HFFc6 (cell line): ENCODE measurements around the gene SIL1. TPM values are rescaled to one million over a fixed set of nuclear protein-coding genes. Genes with fewer than 3 reads are reported as not detected.

Experiments used
- DNase-seq: peaks from one replicate; pipeline ENCODE4 v3.0.0-alpha.2; 2018
- H3K27ac Mint-ChIP-seq: 2 replicates; pipeline ENCODE4 v1.8.0; 2020; ENCODE audit warnings: mild to moderate bottlenecking, mixed read lengths
- H3K27me3 Mint-ChIP-seq: 2 replicates; pipeline ENCODE4 v1.8.0; 2021; ENCODE audit warnings: mild to moderate bottlenecking, moderate library complexity, mixed read lengths; ENCODE audit not compliant: insufficient read depth
- H3K36me3 Mint-ChIP-seq: 2 replicates; pipeline ENCODE4 v1.8.0; 2021; ENCODE audit warnings: low read depth, mixed read lengths
- H3K4me1 Mint-ChIP-seq: 2 replicates; pipeline ENCODE4 v1.8.0; 2020; ENCODE audit warnings: low read depth, mixed read lengths
- H3K4me3 Mint-ChIP-seq: 2 replicates; pipeline ENCODE4 v1.8.0; 2020; ENCODE audit warnings: mild to moderate bottlenecking, moderate library complexity, mixed read lengths
- H3K9me3 Mint-ChIP-seq: 2 replicates; pipeline ENCODE4 v1.8.0; 2020; ENCODE audit warnings: mild to moderate bottlenecking, mixed read lengths
- CTCF ChIP-seq: fragments of 200-600 bp; sonication (generic); IDR thresholded peaks from 2 replicates; pipeline ENCODE4 v1.5.0; 2021; ENCODE audit warnings: antibody characterized with exemption, mild to moderate bottlenecking
- total RNA-seq, 6 experiments: library from RNA; stranded (reverse); fragmentation: NEBNext Ultra II Directional; extraction: Animal tissue kit (Norgen Biotek cat#: 25700); gene quantifications; 2 replicates in 1 of 6; 3 replicates in 5 of 6; pipeline ENCODE4 v1.2.3, GENCODE V29; 2021

SIL1 gene
- total RNA-seq, 6 experiments from 2014 or later, result 64.7 to 84.7 (median 78.7) TPM

GRCh38 chr5:139105621-139106071 is 92.5 kb downstream of the SIL1 start:
- no peaks in the 10 kb centered on the region for H3K9me3 Mint-ChIP-seq
- no peak for TF ChIP-seq CTCF
- H3K27ac Mint-ChIP-seq, result no peak overlapping the region
- peaks cover 36% of the 10 kb centered on the region for H3K4me1 Mint-ChIP-seq
- no peak for DNase-seq
- H3K27me3 Mint-ChIP-seq, result no peaks in the 10 kb centered on the region; the same call in 1 of the 2 replicates
- no peaks in the 10 kb centered on the region for H3K36me3 Mint-ChIP-seq
- H3K4me3 Mint-ChIP-seq, result no peak overlapping the region

- peaks cover 42% of the 10 kb centered on the region for H3K4me1 Mint-ChIP-seq
- no peaks in the 10 kb centered on the region; the same call in 1 of the 2 replicates for H3K27me3 Mint-ChIP-seq
- no peaks in the 10 kb centered on the region for H3K36me3 Mint-ChIP-seq
- H3K4me3 Mint-ChIP-seq, result peak overlapping the region; percentile 45; the same call in 1 of the 2 replicates
- H3K9me3 Mint-ChIP-seq, result no peaks in the 10 kb centered on the region
- H3K27ac Mint-ChIP-seq, result peak overlapping the region; percentile 69; the same call in 1 of the 2 replicates
- TF ChIP-seq CTCF, result no peak
- DNase-seq, result peak; percentile 22
Measured at GRCh38 chr5:139104577-139105276, 93.4 kb downstream of the SIL1 start.

GRCh38 chr5:139103762-139104161 is 94.4 kb downstream of the SIL1 start:
- H3K36me3 Mint-ChIP-seq, result no peaks in the 10 kb centered on the region
- no peak for DNase-seq
- H3K4me1 Mint-ChIP-seq, result peaks cover 33% of the 10 kb centered on the region
- no peaks in the 10 kb centered on the region for H3K9me3 Mint-ChIP-seq
- no peak overlapping the region for H3K4me3 Mint-ChIP-seq
- H3K27me3 Mint-ChIP-seq, result no peaks in the 10 kb centered on the region; the same call in 1 of the 2 replicates
- no peak for TF ChIP-seq CTCF
- H3K27ac Mint-ChIP-seq, result no peak overlapping the region

- H3K9me3 Mint-ChIP-seq, result no peaks in the 10 kb centered on the region
- no peak overlapping the region for H3K4me3 Mint-ChIP-seq
- peaks cover 26% of the 10 kb centered on the region for H3K4me1 Mint-ChIP-seq
- no peak for TF ChIP-seq CTCF
- H3K27ac Mint-ChIP-seq, result no peak overlapping the region
- H3K36me3 Mint-ChIP-seq, result no peaks in the 10 kb centered on the region
- DNase-seq, result peak; percentile 56
- no peaks in the 10 kb centered on the region; the same call in 1 of the 2 replicates for H3K27me3 Mint-ChIP-seq
Measured at GRCh38 chr5:139100825-139101224, 97.3 kb downstream of the SIL1 start.

- no peak for TF ChIP-seq CTCF
- Mint-ChIP-seq H3K4me1 (no peaks in the 10 kb centered on the region; the same call in 1 of the 2 replicates), H3K27me3 (no peaks in the 10 kb centered on the region), H3K36me3 (0 out of 2 replicates have a peak, but pooled peaks cover 7% of the 10 kb centered on the region), H3K4me3 (no peak overlapping the region), H3K27ac (no peak overlapping the region), H3K9me3 (no peaks in the 10 kb centered on the region)
- DNase-seq, result no peak
Measured at GRCh38 chr5:139094154-139095131, 103.7 kb downstream of the SIL1 start.
